ENCODE measurements around the gene MCL1. TPM values are rescaled to one million over a fixed set of nuclear protein-coding genes. Genes with fewer than 3 reads are reported as not detected.

MCL1 gene
- total and polyA plus RNA-seq, 2 of the 13 experiments (the other 11 are each of a cell fraction or from before 2014, with no cell fraction given), result 69.5 to 125 TPM

GRCh38 chr1:150552128-150552910 lies 27.1 kb downstream of the MCL1 start (continued):
- TF ChIP-seq, protein P1, sequence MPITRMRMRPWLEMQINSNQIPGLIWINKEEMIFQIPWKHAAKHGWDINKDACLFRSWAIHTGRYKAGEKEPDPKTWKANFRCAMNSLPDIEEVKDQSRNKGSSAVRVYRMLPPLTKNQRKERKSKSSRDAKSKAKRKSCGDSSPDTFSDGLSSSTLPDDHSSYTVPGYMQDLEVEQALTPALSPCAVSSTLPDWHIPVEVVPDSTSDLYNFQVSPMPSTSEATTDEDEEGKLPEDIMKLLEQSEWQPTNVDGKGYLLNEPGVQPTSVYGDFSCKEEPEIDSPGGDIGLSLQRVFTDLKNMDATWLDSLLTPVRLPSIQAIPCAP (CRISPR knock-in tag; IDR thresholded peaks at IDR 0.05; ENCODE audit: low read depth), result no peak
- TF ChIP-seq, protein P2, sequence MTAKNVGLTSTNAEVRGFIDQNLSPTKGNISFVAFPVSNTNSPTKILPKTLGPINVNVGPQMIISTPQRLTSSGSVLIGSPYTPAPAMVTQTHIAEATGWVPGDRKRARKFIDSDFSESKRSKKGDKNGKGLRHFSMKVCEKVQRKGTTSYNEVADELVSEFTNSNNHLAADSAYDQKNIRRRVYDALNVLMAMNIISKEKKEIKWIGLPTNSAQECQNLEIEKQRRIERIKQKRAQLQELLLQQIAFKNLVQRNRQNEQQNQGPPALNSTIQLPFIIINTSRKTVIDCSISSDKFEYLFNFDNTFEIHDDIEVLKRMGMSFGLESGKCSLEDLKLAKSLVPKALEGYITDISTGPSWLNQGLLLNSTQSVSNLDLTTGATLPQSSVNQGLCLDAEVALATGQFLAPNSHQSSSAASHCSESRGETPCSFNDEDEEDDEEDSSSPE (CRISPR knock-in tag; IDR thresholded peaks at IDR 0.05), result no peak
- TF ChIP-seq ZNF788 (CRISPR knock-in tag; IDR thresholded peaks at IDR 0.05; ENCODE audit: borderline replicate concordance), result peak; percentile 35; the same call in 1 of the 2 replicates
- TF ChIP-seq KMT2A (CRISPR knock-in tag; IDR thresholded peaks at IDR 0.05), result 0 out of 2 replicates have a peak, but pooled peaks have one; percentile 55
- TF ChIP-seq ZFP37 (CRISPR knock-in tag; IDR thresholded peaks at IDR 0.05; ENCODE audit: borderline replicate concordance), result peak; percentile 65; the same call in 1 of the 2 replicates
- TF ChIP-seq, protein P3, sequence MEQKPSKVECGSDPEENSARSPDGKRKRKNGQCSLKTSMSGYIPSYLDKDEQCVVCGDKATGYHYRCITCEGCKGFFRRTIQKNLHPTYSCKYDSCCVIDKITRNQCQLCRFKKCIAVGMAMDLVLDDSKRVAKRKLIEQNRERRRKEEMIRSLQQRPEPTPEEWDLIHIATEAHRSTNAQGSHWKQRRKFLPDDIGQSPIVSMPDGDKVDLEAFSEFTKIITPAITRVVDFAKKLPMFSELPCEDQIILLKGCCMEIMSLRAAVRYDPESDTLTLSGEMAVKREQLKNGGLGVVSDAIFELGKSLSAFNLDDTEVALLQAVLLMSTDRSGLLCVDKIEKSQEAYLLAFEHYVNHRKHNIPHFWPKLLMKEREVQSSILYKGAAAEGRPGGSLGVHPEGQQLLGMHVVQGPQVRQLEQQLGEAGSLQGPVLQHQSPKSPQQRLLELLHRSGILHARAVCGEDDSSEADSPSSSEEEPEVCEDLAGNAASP (CRISPR knock-in tag; IDR thresholded peaks at IDR 0.05; ENCODE audit: borderline replicate concordance), result peak; percentile 68; the same call in 1 of the 2 replicates
- peak; percentile 73; the same call in 1 of the 2 replicates for TF ChIP-seq RXRB (CRISPR knock-in tag; IDR thresholded peaks at IDR 0.05; ENCODE audit: borderline replicate concordance)
- TF ChIP-seq, protein P4, sequence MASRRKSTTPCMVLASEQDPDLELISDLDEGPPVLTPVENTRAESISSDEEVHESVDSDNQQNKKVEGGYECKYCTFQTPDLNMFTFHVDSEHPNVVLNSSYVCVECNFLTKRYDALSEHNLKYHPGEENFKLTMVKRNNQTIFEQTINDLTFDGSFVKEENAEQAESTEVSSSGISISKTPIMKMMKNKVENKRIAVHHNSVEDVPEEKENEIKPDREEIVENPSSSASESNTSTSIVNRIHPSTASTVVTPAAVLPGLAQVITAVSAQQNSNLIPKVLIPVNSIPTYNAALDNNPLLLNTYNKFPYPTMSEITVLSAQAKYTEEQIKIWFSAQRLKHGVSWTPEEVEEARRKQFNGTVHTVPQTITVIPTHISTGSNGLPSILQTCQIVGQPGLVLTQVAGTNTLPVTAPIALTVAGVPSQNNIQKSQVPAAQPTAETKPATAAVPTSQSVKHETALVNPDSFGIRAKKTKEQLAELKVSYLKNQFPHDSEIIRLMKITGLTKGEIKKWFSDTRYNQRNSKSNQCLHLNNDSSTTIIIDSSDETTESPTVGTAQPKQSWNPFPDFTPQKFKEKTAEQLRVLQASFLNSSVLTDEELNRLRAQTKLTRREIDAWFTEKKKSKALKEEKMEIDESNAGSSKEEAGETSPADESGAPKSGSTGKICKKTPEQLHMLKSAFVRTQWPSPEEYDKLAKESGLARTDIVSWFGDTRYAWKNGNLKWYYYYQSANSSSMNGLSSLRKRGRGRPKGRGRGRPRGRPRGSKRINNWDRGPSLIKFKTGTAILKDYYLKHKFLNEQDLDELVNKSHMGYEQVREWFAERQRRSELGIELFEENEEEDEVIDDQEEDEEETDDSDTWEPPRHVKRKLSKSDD (CRISPR knock-in tag; IDR thresholded peaks at IDR 0.05; ENCODE audit: low read depth), result 0 out of 2 replicates have a peak, but pooled peaks have one; percentile 31
- TF ChIP-seq MZF1 (CRISPR knock-in tag; IDR thresholded peaks at IDR 0.05; ENCODE audit: borderline replicate concordance), result no peak
- TF ChIP-seq RELA (CRISPR knock-in tag; IDR thresholded peaks at IDR 0.05), result no peak
- TF ChIP-seq ZNF841 (CRISPR knock-in tag; IDR thresholded peaks at IDR 0.05; ENCODE audit: borderline replicate concordance), result no peak
- TF ChIP-seq SOX5 (CRISPR knock-in tag; IDR thresholded peaks at IDR 0.05; ENCODE audit: borderline replicate concordance), result no peak
- TF ChIP-seq TBP (CRISPR knock-in tag; IDR thresholded peaks at IDR 0.05), result no peak
